HCT116 (cell line): ENCODE results near the gene ZBED1. TPM values are rescaled to one million over a fixed set of nuclear protein-coding genes. Genes with fewer than 3 reads are reported as not detected.

ENCODE experiments used
- ATAC-seq: fragments of 200-7000 bp; cut with Tn5 transposase; 2 replicates; pipeline ENCODE4 v1.9.1; 2020; ENCODE audit warnings: mild to moderate bottlenecking, moderate library complexity
- BruUV-seq: library from RNA; stranded (reverse); fragments of 400-500 nt; replicated peaks from 2 replicates; lab custom pipeline; 2021; lab: Mats Ljungman, UMichigan
- CTCF ChIA-PET: fragments of 300-600 bp; sonication (Branson Sonifier 250); formaldehyde crosslinking; loops from one replicate; lab custom pipeline; 2021; ENCODE audit warnings: antibody characterized with exemption; lab: Charles Lee
- POLR2A ChIA-PET: fragments of 300-600, 350-600 bp; sonication (Branson Sonifier 250); formaldehyde crosslinking; loops from one replicate; lab custom pipeline; 2021; ENCODE audit warnings: antibody characterized with exemption; lab: Charles Lee
- RAD21 ChIA-PET, 2 experiments: fragments of 300-600 bp; sonication (Branson Sonifier 250); formaldehyde crosslinking; loops; one replicate each; lab custom pipeline; 2023; ENCODE audit warnings: low total read pairs in 2 of 2; ENCODE audit not compliant: uncharacterized antibody in 2 of 2, unreplicated experiment in 2 of 2, low non-redundant PET in 1 of 2; lab: Charles Lee
- DNase-seq: peaks from one replicate; pipeline ENCODE4 v3.0.0-alpha.2; 2010; ENCODE audit warnings: low read depth, low spot score
- H2AFZ ChIP-seq: fragments of 200-600 bp; shearing (Covaris generic), sonication (generic); 2 replicates; pipeline ENCODE4 v1.6.1; 2017; ENCODE audit warnings: low read depth, mixed run types, mixed read lengths, antibody characterized with exemption, low read length; ENCODE audit not compliant: poor library complexity, severe bottlenecking
- H3K27ac ChIP-seq: 2 replicates; pipeline ENCODE4 v1.5.1; 2012; ENCODE audit warnings: low read depth, low read length
- H3K27me3 ChIP-seq: fragments of 200-600 bp; sonication (generic); 2 replicates; pipeline ENCODE4 v1.6.1; 2016; ENCODE audit warnings: mixed run types, low read length, mixed read lengths; ENCODE audit not compliant: insufficient read depth
- H3K36me3 ChIP-seq, 2 experiments: fragments of 200-500 bp in 1 of 2; fragments of 200-600 bp in 1 of 2; sonication (Bioruptor generic) in 1 of 2; sonication (generic) in 1 of 2; 2 replicates each; pipeline versions ENCODE4 v1.5.1 to v1.6.1; 2014 to 2016; ENCODE audit warnings: low read length in 2 of 2, inconsistent platforms in 1 of 2, mixed read lengths in 1 of 2, mixed run types in 1 of 2; ENCODE audit not compliant: insufficient read depth in 2 of 2, control insufficient read depth in 1 of 2
- H3K4me1 ChIP-seq, 2 experiments: fragments of 200-600 bp in 1 of 2; sonication (generic) in 1 of 2; 2 replicates each; pipeline versions ENCODE4 v1.5.1 to v1.6.1; 2012 to 2017; ENCODE audit warnings: low read length in 2 of 2, inconsistent platforms in 1 of 2, mild to moderate bottlenecking in 1 of 2, mixed read lengths in 1 of 2, mixed run types in 1 of 2, moderate library complexity in 1 of 2; ENCODE audit not compliant: insufficient read depth in 2 of 2, control insufficient read depth in 1 of 2
- H3K4me2 ChIP-seq: fragments of 200-600 bp; sonication (generic); 2 replicates; pipeline ENCODE4 v1.6.1; 2017; ENCODE audit warnings: mixed run types, low read length, mixed read lengths
- H3K4me3 ChIP-seq, 2 experiments: fragments of 200-600 bp in 1 of 2; sonication (generic) in 1 of 2; replicated peaks in 1 of 2; 2 replicates each; pipeline ENCODE4 v1.5.1; 2011 to 2016; ENCODE audit warnings: low read length in 2 of 2, control low read depth in 1 of 2, low read depth in 1 of 2, mild to moderate bottlenecking in 1 of 2, mixed read lengths in 1 of 2, mixed run types in 1 of 2
- H3K79me2 ChIP-seq: fragments of 200-600 bp; sonication (generic); 2 replicates; pipeline ENCODE4 v1.6.1; 2017; ENCODE audit warnings: mild to moderate bottlenecking, mixed run types, low read length, moderate library complexity, mixed read lengths; ENCODE audit not compliant: insufficient read depth
- H3K9ac ChIP-seq: fragments of 200-600 bp; sonication (generic); 2 replicates; pipeline ENCODE4 v1.6.1; 2016; ENCODE audit warnings: low read length, mixed read lengths
- H3K9me2 ChIP-seq: fragments of 200-600 bp; sonication (generic), shearing (Covaris generic); 2 replicates; pipeline ENCODE4 v1.6.1; 2017; ENCODE audit warnings: mixed run types, mild to moderate bottlenecking, moderate library complexity; ENCODE audit not compliant: insufficient read depth
- H3K9me3 ChIP-seq, 2 experiments: fragments of 200-500 bp in 1 of 2; fragments of 200-600 bp in 1 of 2; sonication (Bioruptor generic) in 1 of 2; sonication (generic) in 1 of 2; 2 replicates each; pipeline ENCODE4 v1.6.1; 2014 to 2017; ENCODE audit warnings: low read length in 2 of 2, mixed read lengths in 2 of 2, inconsistent platforms in 1 of 2, low read depth in 1 of 2, mild to moderate bottlenecking in 1 of 2, mixed run types in 1 of 2, moderate library complexity in 1 of 2; ENCODE audit not compliant: control insufficient read depth in 1 of 2, insufficient read depth in 1 of 2
- H4K20me1 ChIP-seq: fragments of 200-600 bp; sonication (generic), shearing (Covaris generic); 2 replicates; pipeline ENCODE4 v1.6.1; 2017; ENCODE audit warnings: mixed run types, mild to moderate bottlenecking, moderate library complexity; ENCODE audit not compliant: insufficient read depth
- ATF3 ChIP-seq: IDR thresholded peaks from 2 replicates; pipeline ENCODE4 v1.6.1; 2012
- CBX3 ChIP-seq: IDR thresholded peaks from 2 replicates; pipeline ENCODE4 v1.6.1; 2012; ENCODE audit warnings: low read depth
- CTCF ChIP-seq, 3 experiments: fragments of 200-600 bp in 1 of 3; sonication (generic) in 1 of 3; IDR thresholded peaks in 2 of 3; conservative IDR thresholded peaks in 1 of 3; 2 replicates each; pipeline ENCODE4 v1.5.1; 2012 to 2017; ENCODE audit warnings: low read depth in 2 of 3, low read length in 2 of 3, antibody characterized with exemption in 1 of 3, borderline replicate concordance in 1 of 3, control low read depth in 1 of 3, mild to moderate bottlenecking in 1 of 3, mixed read lengths in 1 of 3, mixed run types in 1 of 3, moderate library complexity in 1 of 3; ENCODE audit not compliant: insufficient read depth in 1 of 3
- ELF1 ChIP-seq: IDR thresholded peaks from 2 replicates; pipeline ENCODE4 v1.6.1; 2012; ENCODE audit warnings: low read depth, borderline replicate concordance
- EZH2 ChIP-seq: fragments of 200-600 bp; sonication (generic); IDR thresholded peaks from 2 replicates; pipeline ENCODE4 v1.6.1; 2017; ENCODE audit warnings: antibody characterized with exemption, mixed run types
- EZH2phosphoT487 ChIP-seq: fragments of 200-600 bp; IDR thresholded peaks from 2 replicates; pipeline ENCODE4 v1.6.1; 2018; ENCODE audit warnings: antibody characterized with exemption, borderline replicate concordance
- FOSL1 ChIP-seq: IDR thresholded peaks from 2 replicates; pipeline ENCODE4 v1.6.1; 2012; ENCODE audit warnings: low read depth
- JUND ChIP-seq: IDR thresholded peaks from 2 replicates; pipeline ENCODE4 v1.6.1; 2012
- SIN3A ChIP-seq: IDR thresholded peaks from 2 replicates; pipeline ENCODE4 v1.6.1; 2012; ENCODE audit warnings: low read depth
- SP1 ChIP-seq: IDR thresholded peaks from 2 replicates; pipeline ENCODE4 v1.6.1; 2012; ENCODE audit warnings: low read depth
- TCF7L2 ChIP-seq: IDR thresholded peaks from 2 replicates; pipeline ENCODE4 v1.7.0; 2011; ENCODE audit warnings: borderline replicate concordance, inconsistent platforms; ENCODE audit not compliant: insufficient read depth, insufficient read length; ENCODE audit errors: extremely low read depth
- ZFX ChIP-seq: fragments of 450-650 bp; IDR thresholded peaks from 2 replicates; pipeline ENCODE4 v1.6.1; 2017
- intact Hi-C: fragments of 100-400 bp; cut with micrococcal nuclease; formaldehyde crosslinking; loops from 2 replicates; pipeline ENCODE4 v1.10.0; 2022
- total RNA-seq: library from RNA; stranded (reverse); gene quantifications from one replicate; pipeline ENCODE4 v1.2.1, GENCODE V29; 2021; ENCODE audit not compliant: unreplicated experiment

The ZBED1 gene
- total RNA-seq, 1 experiment from 2014 or later = 21.0 TPM

- intact Hi-C loops = no loop called here
- Histone ChIP-seq H3K4me1 (no peaks in the 10 kb centered on the region), H3K27me3 (no peaks in the 10 kb centered on the region), H3K79me2 (no peaks in the 10 kb centered on the region), H4K20me1 (no peaks in the 10 kb centered on the region), H3K4me2 (no peak overlapping the region)
- ATAC-seq = no peak
- no TSS peak for BruUV-seq
- no peak for TF ChIP-seq CBX3
- no peak for TF ChIP-seq CTCF (IDR thresholded peaks at IDR 0.05 in 2 of 3, conservative IDR thresholded peaks at IDR 0.05 in 1 of 3; ENCODE audit: borderline replicate concordance in 1 of 3, insufficient read depth in 1 of 3, low read depth in 2 of 3, low read length in 2 of 3)
- no peak for TF ChIP-seq ATF3
- no peak for TF ChIP-seq ZFX
- no peak for TF ChIP-seq EZH2phosphoT487
- no peak for TF ChIP-seq EZH2
- TF ChIP-seq SP1 = no peak
- no peak for TF ChIP-seq JUND
- TF ChIP-seq TCF7L2 = no peak
- no peak for TF ChIP-seq FOSL1
- TF ChIP-seq ELF1 = no peak
- no peak for TF ChIP-seq SIN3A
- TF ChIP-seq, all 23 proteins: peak for 0
- Histone ChIP-seq H3K9me3 (no peaks in the 10 kb centered on the region), H3K9ac (no peak overlapping the region), H2AFZ (no peak overlapping the region), H3K27ac (no peak overlapping the region), H3K4me3 (no peak overlapping the region), H3K9me2 (no peaks in the 10 kb centered on the region), H3K36me3 (no peaks in the 10 kb centered on the region)
- CTCF ChIA-PET = no interaction called here
- POLR2A ChIA-PET = no interaction called here
- RAD21 ChIA-PET = no interaction called here
- no peak for DNase-seq
These were observed 49.1 kb upstream of the ZBED1 start for GRCh38 chrX:2549876-2550275.
